Measurements from ENCODE around the gene GLRX. TPM values are rescaled to one million over a fixed set of nuclear protein-coding genes. Genes with fewer than 3 reads are reported as not detected.
A peak's percentile ranks its signal among the peaks of the same experiment; 100 is the strongest.

The GLRX gene
- total RNA-seq, 1 donor from 2014 or later: 60.2 TPM

- ChIA-PET POLR2A (interaction anchor here (1.0 to 1.8 kb wide), 10 partner anchors 27 to 134 kb away, joined by 3 to 16 read pairs (median 8); partner anchors contain the start of genes GLRX and RFESD), CTCF (interaction anchor here (1.0 to 7.0 kb wide), 35 partner anchors 9 to 556 kb away, joined by 3 to 389 read pairs (median 6); partner anchors contain the start of genes GLRX, RFESD and RHOBTB3)
- Mint-ChIP-seq H3K9me3 (no peaks in the 10 kb centered on the region), H3K4me3 (no peak overlapping the region), H3K4me1 (peaks cover 7% of the 10 kb centered on the region), H3K27ac (no peak overlapping the region), H3K27me3 (no peaks in the 10 kb centered on the region), H3K36me3 (ENCODE audit: low read depth) (no peaks in the 10 kb centered on the region)
- no peak for TF ChIP-seq CTCF (IDR thresholded peaks at IDR 0.05)
- intact Hi-C loops (cut with micrococcal nuclease): loop anchor here (5.0 to 10.0 kb wide), 2 partner anchors 182 to 824 kb away; partner anchors contain the start of gene ELL2
- no peak for DNase-seq
- ATAC-seq (ENCODE audit: low read depth): no peak
These were observed 41.9 kb downstream of the GLRX start for GRCh38 chr5:95780597-95780996.

GRCh38 chr5:95779611-95780010, 42.9 kb downstream of the GLRX start:
- Mint-ChIP-seq H3K36me3 (ENCODE audit: low read depth) (no peaks in the 10 kb centered on the region), H3K4me3 (no peak overlapping the region), H3K9me3 (no peaks in the 10 kb centered on the region), H3K27me3 (no peaks in the 10 kb centered on the region), H3K27ac (peak overlapping the region; percentile 61), H3K4me1 (peaks cover 7% of the 10 kb centered on the region)
- POLR2A ChIA-PET: interaction anchor here (0.6 kb wide), 1 partner anchor 883 kb away, joined by 3 read pairs; no protein-coding TSS in a partner anchor
- DNase-seq: no peak
- CTCF ChIA-PET: interaction anchor here (0.9 to 5.5 kb wide), 8 partner anchors 13 to 135 kb away, joined by 3 to 69 read pairs (median 7); partner anchors contain the start of gene RFESD
- no peak for TF ChIP-seq CTCF (IDR thresholded peaks at IDR 0.05)
- intact Hi-C loops (cut with micrococcal nuclease): loop anchor here (1.0 to 10.0 kb wide), 3 partner anchors 183 to 825 kb away; partner anchors contain the start of gene ELL2
- ATAC-seq (ENCODE audit: low read depth): no peak

GRCh38 chr5:95778713-95779436, 43.7 kb downstream of the GLRX start:
- Mint-ChIP-seq H3K4me3 (no peak overlapping the region), H3K27me3 (no peaks in the 10 kb centered on the region), H3K36me3 (ENCODE audit: low read depth) (no peaks in the 10 kb centered on the region), H3K9me3 (no peaks in the 10 kb centered on the region), H3K27ac (peak overlapping the region; percentile 41), H3K4me1 (peaks cover 7% of the 10 kb centered on the region)
- DNase-seq (no peak), ATAC-seq (ENCODE audit: low read depth) (no peak)
- intact Hi-C loops (cut with micrococcal nuclease): loop anchor here (1.0 kb wide), 1 partner anchor 553 kb away; no protein-coding TSS in a partner anchor
- ChIA-PET CTCF (interaction anchor here (0.7 to 5.5 kb wide), 9 partner anchors 12 to 134 kb away, joined by 3 to 69 read pairs (median 5); partner anchors contain the start of gene RFESD), POLR2A (interaction anchor here (0.6 kb wide), 2 partner anchors 884 to 1624 kb away, joined by 3 to 5 read pairs; no protein-coding TSS in a partner anchor)
- no peak for TF ChIP-seq CTCF (IDR thresholded peaks at IDR 0.05)

- Mint-ChIP-seq H3K4me3 (no peak overlapping the region), H3K36me3 (ENCODE audit: low read depth) (no peaks in the 10 kb centered on the region), H3K4me1 (peaks cover 7% of the 10 kb centered on the region), H3K27ac (no peak overlapping the region), H3K9me3 (no peaks in the 10 kb centered on the region), H3K27me3 (no peaks in the 10 kb centered on the region)
- intact Hi-C loops (cut with micrococcal nuclease): no loop called here
- CTCF ChIA-PET: interaction anchor here (1.0 to 1.4 kb wide), 2 partner anchors 113 to 134 kb away, joined by 3 to 5 read pairs; no protein-coding TSS in a partner anchor
- POLR2A ChIA-PET: no interaction called here
- DNase-seq: no peak
- TF ChIP-seq CTCF (IDR thresholded peaks at IDR 0.05): no peak
- no peak for ATAC-seq (ENCODE audit: low read depth)
These were observed 45.1 kb downstream of the GLRX start for GRCh38 chr5:95777441-95777840.
